ENCODE results near the gene PLA2G2D. TPM values are rescaled to one million over a fixed set of nuclear protein-coding genes. Genes with fewer than 3 reads are reported as not detected.

Gene PLA2G2D
- total and polyA plus RNA-seq, 9 of the 15 experiments (the other 6 are each of a cell fraction or from before 2014, with no cell fraction given), result not detected

GRCh38 chr1:20124456-20125057, 5.2 kb upstream of the PLA2G2D start:
- Histone ChIP-seq H3K9ac (ENCODE audit: insufficient read depth in 1 of 2, low read depth in 2 of 2, low read length in 2 of 2) (no peak overlapping the region), H3K4me2 (ENCODE audit: insufficient read depth, low read length) (peak overlapping the region; percentile 4; the same call in 1 of the 2 replicates), H3K27ac (ENCODE audit: extremely low read depth, low read depth, low read length) (no peak overlapping the region), H3K9me3 (replicated peaks; ENCODE audit: control insufficient read depth, insufficient read depth, low read depth, low read length) (no peaks in the 10 kb centered on the region), H3K36me3 (ENCODE audit: control insufficient read depth, insufficient read depth, low read length) (no peaks in the 10 kb centered on the region), H3K4me3 (no peak overlapping the region), H2AFZ (ENCODE audit: low read depth, low read length) (no peak overlapping the region), H3K27me3 (ENCODE audit: control insufficient read depth in 2 of 2, insufficient read depth in 2 of 2, low read length in 2 of 2) (peaks cover 22 to 37% of the 10 kb centered on the region in 2 experiments; a peak in 4 of 5 replicates), H3K79me2 (ENCODE audit: control insufficient read depth, insufficient read depth, low read length) (no peaks in the 10 kb centered on the region), H3K9me1 (ENCODE audit: control insufficient read depth, insufficient read depth, low read length) (no peaks in the 10 kb centered on the region), H3K4me1 (replicated peaks in 1 of 2; ENCODE audit: control insufficient read depth in 2 of 2, insufficient read depth in 2 of 2, low read length in 2 of 2) (peaks cover 10 to 12% of the 10 kb centered on the region in 2 experiments; a peak in 4 of 5 replicates), H4K20me1 (replicated peaks; ENCODE audit: control insufficient read depth, insufficient read depth, low read length) (no peaks in the 10 kb centered on the region)
- ChIA-PET POLR2A (interaction anchor here (0.8 to 0.9 kb wide), 2 partner anchors 9 to 260 kb away, joined by 4 to 7 read pairs; no protein-coding TSS in a partner anchor), CTCF (ENCODE audit: low intra/inter-chr PET ratio) (no interaction called here)
- whole genome bisulfite sequencing (ENCODE audit: insufficient coverage, low coverage, missing lambda C conversion rate), result 3% methylated on average over 7 of the region's 7 CpGs
- peak; percentile 87 for ATAC-seq
- FAIRE-seq, result peak; percentile 73
- peak; percentile 31 to 67 (median 50) for DNase-seq (ENCODE audit: extremely low read depth in 1 of 4, low spot score in 3 of 4)
- intact Hi-C loops (cut with micrococcal nuclease) (no loop called here), in situ Hi-C loops (cut with MboI) (no loop called here)
- BruUV-seq (replicated peaks), result no TSS peak
- TF ChIP-seq, protein P1, sequence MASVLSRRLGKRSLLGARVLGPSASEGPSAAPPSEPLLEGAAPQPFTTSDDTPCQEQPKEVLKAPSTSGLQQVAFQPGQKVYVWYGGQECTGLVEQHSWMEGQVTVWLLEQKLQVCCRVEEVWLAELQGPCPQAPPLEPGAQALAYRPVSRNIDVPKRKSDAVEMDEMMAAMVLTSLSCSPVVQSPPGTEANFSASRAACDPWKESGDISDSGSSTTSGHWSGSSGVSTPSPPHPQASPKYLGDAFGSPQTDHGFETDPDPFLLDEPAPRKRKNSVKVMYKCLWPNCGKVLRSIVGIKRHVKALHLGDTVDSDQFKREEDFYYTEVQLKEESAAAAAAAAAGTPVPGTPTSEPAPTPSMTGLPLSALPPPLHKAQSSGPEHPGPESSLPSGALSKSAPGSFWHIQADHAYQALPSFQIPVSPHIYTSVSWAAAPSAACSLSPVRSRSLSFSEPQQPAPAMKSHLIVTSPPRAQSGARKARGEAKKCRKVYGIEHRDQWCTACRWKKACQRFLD (CRISPR knock-in tag; IDR thresholded peaks at IDR 0.05), result no peak
- TF ChIP-seq RFX5 (IDR thresholded peaks at IDR 0.05; ENCODE audit: low read depth, low read length), result no peak
- no peak for TF ChIP-seq XRCC4 (IDR thresholded peaks at IDR 0.05; ENCODE audit: extremely low read depth, insufficient read depth, insufficient read length)
- TF ChIP-seq MITF (IDR thresholded peaks at IDR 0.05), result no peak
- TF ChIP-seq MXD1 (CRISPR knock-in tag; IDR thresholded peaks at IDR 0.05; ENCODE audit: borderline replicate concordance, poor library complexity, severe bottlenecking), result no peak
- TF ChIP-seq ZNF75A (CRISPR knock-in tag; IDR thresholded peaks at IDR 0.05), result no peak
- TF ChIP-seq MTA3 (IDR thresholded peaks at IDR 0.05; ENCODE audit: borderline replicate concordance), result no peak
- no peak for TF ChIP-seq NCOR1 (IDR thresholded peaks at IDR 0.05)
- TF ChIP-seq CREM (IDR thresholded peaks at IDR 0.05; ENCODE audit: low read depth), result no peak
- TF ChIP-seq SIX5 (IDR thresholded peaks at IDR 0.05; ENCODE audit: borderline replicate concordance in 1 of 2, insufficient read depth in 1 of 2, low read depth in 1 of 2, low read length in 2 of 2), result no peak
- no peak for TF ChIP-seq ZNF12 (CRISPR knock-in tag; IDR thresholded peaks at IDR 0.05)
- TF ChIP-seq PHF8 (IDR thresholded peaks at IDR 0.05; ENCODE audit: borderline replicate concordance, low read length), result no peak
- no peak for TF ChIP-seq CBFA2T3 (IDR thresholded peaks at IDR 0.05)
- no peak for TF ChIP-seq BDP1 (IDR thresholded peaks at IDR 0.05; ENCODE audit: insufficient read depth, insufficient read length)
- TF ChIP-seq JUND (IDR thresholded peaks at IDR 0.05; ENCODE audit: borderline replicate concordance, low read depth, low read length), result peak; percentile 91
- peak; percentile 92; the same call in 2 of the 3 replicates for TF ChIP-seq JUND (tag; IDR thresholded peaks at IDR 0.05; ENCODE audit: borderline replicate concordance, low read depth, low read length)
- TF ChIP-seq LARP7 (IDR thresholded peaks at IDR 0.05), result no peak
- no peak for TF ChIP-seq ZKSCAN8 (CRISPR knock-in tag; IDR thresholded peaks at IDR 0.05)
- 0 out of 2 replicates have a peak, but pooled peaks have one; percentile 20 for TF ChIP-seq ATF7 (IDR thresholded peaks at IDR 0.05)
- TF ChIP-seq NFE2 (IDR thresholded peaks at IDR 0.05; ENCODE audit: low read depth), result peak; percentile 63; the same call in 1 of the 2 replicates
- no peak for TF ChIP-seq TRIM24 (IDR thresholded peaks at IDR 0.05)
